ENCODE data around the gene ITGA11.
A peak's percentile ranks its signal among the peaks of the same experiment; 100 is the strongest.

ITGA11 gene

GRCh38 chr15:68389936-68390817, 41.8 kb downstream of the ITGA11 start:
- no peak for DNase-seq

- DNase-seq: no peak
These were observed 42.7 kb downstream of the ITGA11 start for GRCh38 chr15:68389041-68389930.

GRCh38 chr15:68387381-68388143, 44.4 kb downstream of the ITGA11 start:
- DNase-seq: no peak

- no peak for DNase-seq
These were observed 45.2 kb downstream of the ITGA11 start for GRCh38 chr15:68386587-68387288.

DNA sequence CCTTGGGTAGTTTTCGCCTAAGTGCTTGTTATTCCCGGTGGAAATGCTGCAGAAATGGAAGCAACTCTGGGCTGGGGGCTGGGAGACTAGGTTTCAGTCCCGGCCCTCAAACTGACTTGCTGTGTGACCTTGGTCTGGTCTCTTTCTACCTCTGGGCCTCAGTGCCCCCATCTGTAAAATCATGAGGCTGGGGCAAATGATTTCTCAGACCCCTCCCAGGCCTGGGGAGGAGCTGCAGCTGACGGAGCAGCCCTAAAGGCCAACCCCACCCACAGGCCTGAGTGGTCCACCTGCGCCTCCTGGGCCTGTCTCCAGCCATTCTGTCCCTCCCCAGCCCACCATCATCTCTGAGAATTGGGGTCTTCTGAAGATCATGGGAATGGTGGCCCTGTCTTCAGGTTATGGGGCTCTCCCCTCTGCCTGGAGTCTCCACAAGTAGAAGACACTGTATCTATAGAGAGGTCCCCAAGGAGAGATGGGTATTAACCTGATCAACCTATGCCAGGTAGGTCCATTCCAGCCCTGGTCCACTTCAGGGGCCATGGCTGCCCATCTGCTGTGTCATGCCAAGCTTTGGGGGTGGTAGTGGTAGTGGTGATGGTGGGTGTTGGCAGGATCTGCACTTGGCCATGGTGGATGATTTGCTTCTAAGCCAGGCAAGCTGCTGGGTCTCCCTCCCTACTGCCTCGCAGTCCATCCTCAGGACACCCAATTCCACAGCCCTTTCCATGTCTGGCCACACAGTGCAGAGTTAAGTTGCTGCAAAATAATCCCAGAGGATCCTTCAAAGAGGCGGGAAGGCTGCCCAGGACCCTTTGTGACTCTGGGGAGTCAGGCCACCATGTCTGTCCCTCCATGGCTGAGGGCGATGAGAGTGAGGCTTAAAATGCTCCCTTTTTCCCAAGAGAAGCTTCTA, 46.0 kb downstream of the ITGA11 start:
- DNase-seq: no peak

- DNase-seq: no peak
These were observed 46.8 kb downstream of the ITGA11 start for GRCh38 chr15:68385240-68385561.

GRCh38 chr15:68384451-68385239, 47.3 kb downstream of the ITGA11 start:
- no peak for DNase-seq

GRCh38 chr15:68383161-68384074, 48.5 kb downstream of the ITGA11 start:
- peak; percentile 20 for DNase-seq

DNA sequence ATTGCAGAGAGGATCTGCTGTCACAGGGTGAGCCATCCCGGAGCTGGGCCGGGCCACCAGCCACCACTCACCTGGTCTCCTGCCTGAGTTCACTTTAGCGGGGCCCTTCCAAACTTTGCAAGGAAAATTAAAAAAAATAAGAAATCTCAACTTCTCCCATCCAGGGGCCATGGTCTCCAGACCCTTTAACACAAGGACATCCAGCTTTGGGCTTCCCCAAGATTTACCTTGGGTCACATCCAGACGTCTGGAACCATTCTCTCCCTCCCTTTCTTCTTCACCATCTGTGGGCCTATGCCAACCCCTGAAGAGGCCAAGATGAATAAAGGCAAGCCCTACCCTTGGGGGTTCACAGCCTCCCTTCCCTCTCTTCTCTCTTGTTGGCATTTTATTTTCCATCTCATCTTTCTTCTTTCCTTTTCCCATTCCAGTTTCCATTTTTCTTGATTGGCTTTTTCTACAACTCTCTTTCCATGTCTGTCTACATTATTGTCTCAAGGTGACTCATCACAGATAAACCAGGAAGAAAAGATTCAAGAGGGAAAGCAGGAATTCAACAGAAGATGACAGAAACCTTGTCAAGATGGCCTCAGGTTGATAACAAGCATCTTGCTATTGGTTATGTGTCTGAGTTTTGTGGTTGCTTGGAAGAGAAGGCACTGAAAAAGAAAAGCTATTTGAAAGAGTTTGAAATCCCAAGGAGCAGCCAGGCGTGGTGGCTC, 49.5 kb downstream of the ITGA11 start:
- no peak for DNase-seq

- DNase-seq: no peak
These were observed 51.5 kb downstream of the ITGA11 start for GRCh38 chr15:68380456-68380855.

DNA sequence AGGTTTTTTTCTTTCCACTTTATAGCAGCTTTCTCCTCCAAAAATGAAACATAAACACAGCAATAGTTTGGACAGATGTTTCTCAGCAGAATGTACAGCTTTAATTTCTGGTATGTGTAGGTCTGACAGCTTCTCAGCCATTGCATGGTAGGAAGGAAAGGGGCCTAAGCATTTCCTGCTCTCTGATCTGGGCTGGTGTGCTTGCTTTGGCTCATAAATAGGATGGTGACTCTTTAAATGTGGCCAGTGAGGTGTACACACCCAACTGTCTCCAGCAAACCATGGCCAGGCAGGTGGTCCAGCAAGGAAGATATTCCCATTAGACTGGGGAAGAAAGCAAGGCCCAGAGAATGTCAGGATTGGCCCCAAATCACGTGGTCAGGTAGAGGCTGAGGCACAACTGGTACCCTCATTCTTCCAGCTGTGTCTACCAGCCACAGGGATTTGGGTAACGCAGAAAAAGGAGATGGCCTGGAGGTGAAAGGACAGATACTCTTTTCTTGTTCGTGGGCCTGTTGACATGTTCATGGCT, 52.1 kb downstream of the ITGA11 start:
- DNase-seq: no peak

GRCh38 chr15:68379058-68379758, 52.8 kb downstream of the ITGA11 start:
- DNase-seq: no peak

DNA sequence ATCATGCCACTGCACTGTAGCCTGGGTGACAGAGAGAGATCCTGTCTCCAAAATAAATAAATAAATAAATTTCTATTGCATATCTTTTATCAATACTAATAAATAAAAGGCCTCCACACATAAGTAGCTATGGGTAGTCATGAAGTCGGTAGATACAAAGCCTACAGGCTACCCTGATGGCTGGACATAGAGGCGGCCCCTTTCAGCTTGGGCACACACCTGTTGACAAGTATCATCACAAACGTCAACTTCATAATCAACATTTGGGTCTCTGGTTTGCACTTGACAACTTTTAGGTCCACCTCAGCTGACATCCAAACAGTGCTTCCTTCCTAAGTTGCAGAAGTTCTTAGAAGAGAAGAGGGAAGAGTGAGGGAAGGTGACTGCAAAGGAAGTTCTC, 53.4 kb downstream of the ITGA11 start:
- DNase-seq: no peak

DNA sequence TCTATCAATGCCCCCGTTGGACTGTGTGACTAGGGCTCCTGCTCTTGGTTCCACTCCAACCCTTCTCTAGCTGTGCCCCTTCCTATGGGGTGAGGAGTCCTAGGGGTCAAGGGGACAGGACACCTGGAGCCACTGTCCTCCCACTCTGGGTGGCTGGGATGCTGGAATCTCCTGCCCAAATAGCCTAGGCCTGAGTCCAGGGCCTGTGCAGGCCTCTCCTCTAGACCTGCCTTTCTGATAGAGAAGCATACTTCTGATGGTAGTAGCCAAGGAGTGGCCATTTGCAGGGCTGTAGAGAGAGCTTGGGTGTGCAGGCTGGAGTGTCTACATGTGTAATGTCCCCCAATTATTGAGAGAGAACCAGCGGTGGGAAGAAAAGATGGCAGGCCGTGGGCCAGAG, 54.2 kb downstream of the ITGA11 start:
- DNase-seq: no peak

- DNase-seq: no peak
These were observed 55.4 kb downstream of the ITGA11 start for GRCh38 chr15:68376447-68377060.

GRCh38 chr15:68375716-68376220, 56.2 kb downstream of the ITGA11 start:
- DNase-seq: no peak

- DNase-seq: no peak
These were observed 56.8 kb downstream of the ITGA11 start for GRCh38 chr15:68375191-68375631.
